HG03175 (cell line): ENCODE data around the gene CLDN2.
"Not testable (repeated sequence)": the region's sequence is repeated elsewhere in the genome, so short reads cannot be mapped to it uniquely, and the experiment has no call there.

Experiments
- ATAC-seq: cut with Tn5 transposase; IDR thresholded peaks from one replicate; pipeline ENCODE4 v1.9.1; 2021; ENCODE audit warnings: mild to moderate bottlenecking, moderate library complexity; ENCODE audit not compliant: unreplicated experiment

The CLDN2 gene

GRCh38 chrX:106955004-106955772 is 35.0 kb downstream of the CLDN2 start:
- ATAC-seq = no peak

- no peak for ATAC-seq
Measured at GRCh38 chrX:106957856-106958255, 37.7 kb downstream of the CLDN2 start.

- ATAC-seq = no peak
Measured at GRCh38 chrX:106959901-106960300, 39.7 kb downstream of the CLDN2 start.

- ATAC-seq = no peak
Measured at GRCh38 chrX:106963111-106963510, 42.9 kb downstream of the CLDN2 start.

GRCh38 chrX:106964290-106964689 is 44.1 kb downstream of the CLDN2 start:
- no peak for ATAC-seq

GRCh38 chrX:106966547-106966946 is 46.3 kb downstream of the CLDN2 start:
- ATAC-seq = not testable (repeated sequence)

GRCh38 chrX:106972896-106973295 is 52.7 kb downstream of the CLDN2 start:
- ATAC-seq = no peak

GRCh38 chrX:106973433-106974149 is 53.4 kb downstream of the CLDN2 start:
- no peak for ATAC-seq

GRCh38 chrX:106976416-106976815 is 56.2 kb downstream of the CLDN2 start:
- ATAC-seq = no peak
